ENCODE data around the gene SRPK2.

SRPK2 gene

GRCh38 chr7:105316578-105317344 lies 72.0 kb downstream of the SRPK2 start:
- H2AFZ ChIP-seq (ENCODE audit: low read length) = no peak overlapping the region
- peaks cover 0 to 9% of the 10 kb centered on the region in 2 donors for H3K9me3 ChIP-seq (replicated peaks in 1 of 2; ENCODE audit: control insufficient read depth in 2 of 2, insufficient read depth in 1 of 2, low read depth in 1 of 2, low read length in 2 of 2)
- no peak overlapping the region for H3K4me2 ChIP-seq (ENCODE audit: insufficient read depth, low read length, poor library complexity, severe bottlenecking)
- H3K79me1 ChIP-seq (ENCODE audit: low read depth, low read length) = peaks cover 2% of the 10 kb centered on the region
- no peak overlapping the region for H2BK5ac ChIP-seq (ENCODE audit: low read length)
- no peak overlapping the region for H3K4me3 ChIP-seq (ENCODE audit: low read length in 2 of 2)
- WGBS, 2 donors (ENCODE audit: extremely low coverage in 2 of 2, insufficient read length in 2 of 2, insufficient replicate concordance in 1 of 2) = no CpG with 5 or more reads among the region's 2 CpGs
- H3K9ac ChIP-seq (ENCODE audit: low read depth, low read length, poor library complexity) = no peak overlapping the region
- no peak overlapping the region for H3K18ac ChIP-seq (ENCODE audit: low read length)
- H4K8ac ChIP-seq (ENCODE audit: low read depth, low read length) = no peak overlapping the region
- no peak overlapping the region for H2BK120ac ChIP-seq (ENCODE audit: low read depth, low read length)
- H3K4ac ChIP-seq (ENCODE audit: low read length) = no peak overlapping the region
- H4K91ac ChIP-seq (ENCODE audit: low read depth, low read length, poor library complexity) = no peak overlapping the region
- no peaks in the 10 kb centered on the region for H3K27me3 ChIP-seq (ENCODE audit: control insufficient read depth in 3 of 3, insufficient read depth in 3 of 3, low read depth in 1 of 3, low read length in 3 of 3)
- no peak overlapping the region for H3K23ac ChIP-seq (ENCODE audit: low read depth, low read length, poor library complexity)
- H3K4me1 ChIP-seq (ENCODE audit: control insufficient read depth in 2 of 2, insufficient read depth in 1 of 2, low read depth in 1 of 2, low read length in 2 of 2) = no peaks in the 10 kb centered on the region
- H2BK15ac ChIP-seq (ENCODE audit: low read length) = no peak overlapping the region
- no peak for DNase-seq (ENCODE audit: low spot score)
- H3K36me3 ChIP-seq (replicated peaks in 1 of 2; ENCODE audit: control insufficient read depth in 2 of 2, insufficient read depth in 2 of 2, low read length in 2 of 2) = no peaks in the 10 kb centered on the region
- H3K14ac ChIP-seq (ENCODE audit: low read length) = no peak overlapping the region
- no peak overlapping the region for H2AK5ac ChIP-seq (ENCODE audit: low read depth, low read length)
- H3K27ac ChIP-seq (replicated peaks; ENCODE audit: low read length) = no peak overlapping the region
- no peak overlapping the region for H2BK12ac ChIP-seq (ENCODE audit: low read length)

DNA sequence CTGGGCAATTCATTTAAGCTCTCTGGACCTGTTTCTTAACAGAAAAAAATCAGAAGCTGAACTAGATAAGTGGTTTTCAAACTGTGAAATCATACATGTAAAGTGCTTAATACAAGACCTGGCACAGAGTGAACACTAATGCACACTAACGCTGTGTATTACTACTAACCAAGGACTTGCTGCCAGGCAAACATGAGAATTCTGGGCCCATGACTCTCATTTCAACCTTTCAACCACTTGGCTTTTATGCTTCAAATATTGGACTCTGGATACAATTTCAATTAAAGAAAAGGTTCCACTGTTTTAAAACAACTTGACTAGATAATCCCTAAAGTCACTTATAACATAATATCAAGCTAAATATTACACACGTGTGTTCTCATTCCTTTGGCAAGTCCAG lies 73.4 kb downstream of the SRPK2 start:
- H3K4me2 ChIP-seq (ENCODE audit: insufficient read depth, low read length, poor library complexity, severe bottlenecking) = no peak overlapping the region
- H3K4me3 ChIP-seq (ENCODE audit: low read length in 2 of 2) = no peak overlapping the region
- no peak overlapping the region for H3K18ac ChIP-seq (ENCODE audit: low read length)
- no peak overlapping the region for H2BK15ac ChIP-seq (ENCODE audit: low read length)
- H2BK5ac ChIP-seq (ENCODE audit: low read length) = no peak overlapping the region
- H3K79me1 ChIP-seq (ENCODE audit: low read depth, low read length) = peaks cover 2% of the 10 kb centered on the region
- H2AK5ac ChIP-seq (ENCODE audit: low read depth, low read length) = no peak overlapping the region
- no peak for DNase-seq (ENCODE audit: low spot score)
- H3K27me3 ChIP-seq (ENCODE audit: control insufficient read depth in 3 of 3, insufficient read depth in 3 of 3, low read depth in 1 of 3, low read length in 3 of 3) = no peaks in the 10 kb centered on the region
- H3K36me3 ChIP-seq (replicated peaks in 1 of 2; ENCODE audit: control insufficient read depth in 2 of 2, insufficient read depth in 2 of 2, low read length in 2 of 2) = no peaks in the 10 kb centered on the region
- no peak overlapping the region for H3K9ac ChIP-seq (ENCODE audit: low read depth, low read length, poor library complexity)
- no peak overlapping the region for H2BK120ac ChIP-seq (ENCODE audit: low read depth, low read length)
- no peaks in the 10 kb centered on the region for H3K9me3 ChIP-seq (replicated peaks in 1 of 2; ENCODE audit: control insufficient read depth in 2 of 2, insufficient read depth in 1 of 2, low read depth in 1 of 2, low read length in 2 of 2)
- H3K27ac ChIP-seq (replicated peaks; ENCODE audit: low read length) = no peak overlapping the region
- no peak overlapping the region for H2BK12ac ChIP-seq (ENCODE audit: low read length)
- no peak overlapping the region for H3K4ac ChIP-seq (ENCODE audit: low read length)
- H3K23ac ChIP-seq (ENCODE audit: low read depth, low read length, poor library complexity) = no peak overlapping the region
- no CpG with 5 or more reads among the region's 2 CpGs for WGBS, 2 donors (ENCODE audit: extremely low coverage in 2 of 2, insufficient read length in 2 of 2, insufficient replicate concordance in 1 of 2)
- no peak overlapping the region for H4K8ac ChIP-seq (ENCODE audit: low read depth, low read length)
- no peak overlapping the region for H4K91ac ChIP-seq (ENCODE audit: low read depth, low read length, poor library complexity)
- no peak overlapping the region for H3K14ac ChIP-seq (ENCODE audit: low read length)
- no peak overlapping the region for H2AFZ ChIP-seq (ENCODE audit: low read length)
- no peaks in the 10 kb centered on the region for H3K4me1 ChIP-seq (ENCODE audit: control insufficient read depth in 2 of 2, insufficient read depth in 1 of 2, low read depth in 1 of 2, low read length in 2 of 2)

DNA sequence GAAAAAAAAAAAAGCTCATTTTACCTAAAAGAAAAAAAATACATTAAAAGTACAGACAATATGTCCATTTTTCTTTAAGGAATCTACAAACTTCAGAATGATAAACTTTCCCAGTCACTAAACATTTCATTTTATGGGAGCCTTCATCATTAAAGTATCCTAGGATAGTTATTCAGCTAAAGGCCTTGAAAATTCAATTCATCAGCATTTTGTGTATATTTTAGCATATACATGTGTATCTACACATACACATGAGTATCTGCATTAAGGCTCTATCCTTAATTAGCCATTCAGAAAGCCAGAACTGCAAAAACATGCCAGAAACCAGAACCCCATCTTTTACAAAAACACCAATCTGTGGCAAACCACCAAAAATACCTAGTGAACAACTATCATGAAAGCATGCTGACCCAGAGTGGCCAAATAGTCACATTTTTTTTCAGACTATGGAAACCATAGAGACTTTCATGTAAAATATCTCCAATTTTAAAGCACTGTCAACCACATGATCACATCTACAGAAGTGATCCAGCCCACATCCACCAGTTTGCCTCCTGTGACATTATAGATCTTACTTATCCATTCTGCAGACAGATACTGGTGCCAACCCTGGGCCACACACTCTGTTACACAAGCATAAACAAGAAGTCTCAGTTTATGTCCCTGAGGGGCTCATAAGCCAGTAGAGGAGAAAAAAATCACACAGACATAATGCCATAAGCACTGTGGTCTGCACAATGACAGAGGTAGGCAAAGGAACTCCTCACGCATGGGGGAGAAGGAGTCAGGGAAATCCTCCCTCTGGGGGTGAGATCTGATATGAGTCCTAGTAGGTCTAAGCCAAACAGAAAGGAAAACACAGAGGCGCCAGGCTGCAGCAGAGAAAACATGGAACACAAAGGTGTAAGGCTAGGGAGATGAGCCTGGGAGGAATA lies 79.2 kb downstream of the SRPK2 start:
- no peak for DNase-seq (ENCODE audit: low spot score)
- no peaks in the 10 kb centered on the region for H3K9me3 ChIP-seq (replicated peaks in 1 of 2; ENCODE audit: control insufficient read depth in 2 of 2, insufficient read depth in 1 of 2, low read depth in 1 of 2, low read length in 2 of 2)
- H3K4me2 ChIP-seq (ENCODE audit: insufficient read depth, low read length, poor library complexity, severe bottlenecking) = no peak overlapping the region

GRCh38 chr7:105307163-105307672 lies 81.5 kb downstream of the SRPK2 start:
- H3K4ac ChIP-seq (ENCODE audit: low read length) = no peak overlapping the region
- no peak overlapping the region for H2BK15ac ChIP-seq (ENCODE audit: low read length)
- H2BK5ac ChIP-seq (ENCODE audit: low read length) = no peak overlapping the region
- H4K91ac ChIP-seq (ENCODE audit: low read depth, low read length, poor library complexity) = no peak overlapping the region
- no peak overlapping the region for H3K27ac ChIP-seq (replicated peaks; ENCODE audit: low read length)
- H3K4me1 ChIP-seq (ENCODE audit: control insufficient read depth in 2 of 2, insufficient read depth in 1 of 2, low read depth in 1 of 2, low read length in 2 of 2) = no peaks in the 10 kb centered on the region
- H3K9me3 ChIP-seq (replicated peaks in 1 of 2; ENCODE audit: control insufficient read depth in 2 of 2, insufficient read depth in 1 of 2, low read depth in 1 of 2, low read length in 2 of 2) = no peaks in the 10 kb centered on the region
- H3K79me1 ChIP-seq (ENCODE audit: low read depth, low read length) = no peaks in the 10 kb centered on the region
- no peak overlapping the region for H2BK12ac ChIP-seq (ENCODE audit: low read length)
- no peak overlapping the region for H2BK120ac ChIP-seq (ENCODE audit: low read depth, low read length)
- H3K23ac ChIP-seq (ENCODE audit: low read depth, low read length, poor library complexity) = no peak overlapping the region
- no peak overlapping the region for H3K18ac ChIP-seq (ENCODE audit: low read length)
- no peak overlapping the region for H2AK5ac ChIP-seq (ENCODE audit: low read depth, low read length)
- H2AFZ ChIP-seq (ENCODE audit: low read length) = no peak overlapping the region
- no peak for DNase-seq (ENCODE audit: low spot score)
- no peaks in the 10 kb centered on the region for H3K36me3 ChIP-seq (replicated peaks in 1 of 2; ENCODE audit: control insufficient read depth in 2 of 2, insufficient read depth in 2 of 2, low read length in 2 of 2)
- H3K9ac ChIP-seq (ENCODE audit: low read depth, low read length, poor library complexity) = no peak overlapping the region
- WGBS, 2 donors (ENCODE audit: extremely low coverage in 2 of 2, insufficient read length in 2 of 2, insufficient replicate concordance in 1 of 2) = no CpG with 5 or more reads among the region's 3 CpGs
- H3K4me2 ChIP-seq (ENCODE audit: insufficient read depth, low read length, poor library complexity, severe bottlenecking) = no peak overlapping the region
- H3K14ac ChIP-seq (ENCODE audit: low read length) = no peak overlapping the region
- no peak overlapping the region for H4K8ac ChIP-seq (ENCODE audit: low read depth, low read length)
- H3K4me3 ChIP-seq (ENCODE audit: low read length in 2 of 2) = no peak overlapping the region
- no peaks in the 10 kb centered on the region for H3K27me3 ChIP-seq (ENCODE audit: control insufficient read depth in 3 of 3, insufficient read depth in 3 of 3, low read depth in 1 of 3, low read length in 3 of 3)

More for the DNA sequence above, 79.2 kb downstream of the SRPK2 start:
- WGBS, 2 donors (ENCODE audit: extremely low coverage in 2 of 2, insufficient read length in 2 of 2, insufficient replicate concordance in 1 of 2) = no CpG with 5 or more reads among the region's 2 CpGs
- Histone ChIP-seq H3K9ac (ENCODE audit: low read depth, low read length, poor library complexity) (no peak overlapping the region), H3K4me3 (ENCODE audit: low read length in 2 of 2) (no peak overlapping the region), H2BK5ac (ENCODE audit: low read length) (no peak overlapping the region), H4K8ac (ENCODE audit: low read depth, low read length) (no peak overlapping the region), H3K36me3 (replicated peaks in 1 of 2; ENCODE audit: control insufficient read depth in 2 of 2, insufficient read depth in 2 of 2, low read length in 2 of 2) (no peaks in the 10 kb centered on the region), H3K14ac (ENCODE audit: low read length) (no peak overlapping the region), H2BK15ac (ENCODE audit: low read length) (no peak overlapping the region), H2AFZ (ENCODE audit: low read length) (no peak overlapping the region), H2BK12ac (ENCODE audit: low read length) (no peak overlapping the region), H3K4me1 (ENCODE audit: control insufficient read depth in 2 of 2, insufficient read depth in 1 of 2, low read depth in 1 of 2, low read length in 2 of 2) (no peaks in the 10 kb centered on the region), H2AK5ac (ENCODE audit: low read depth, low read length) (no peak overlapping the region), H3K18ac (ENCODE audit: low read length) (no peak overlapping the region), H3K4ac (ENCODE audit: low read length) (no peak overlapping the region), H3K23ac (ENCODE audit: low read depth, low read length, poor library complexity) (no peak overlapping the region), H3K27ac (replicated peaks; ENCODE audit: low read length) (no peak overlapping the region), H2BK120ac (ENCODE audit: low read depth, low read length) (no peak overlapping the region), H3K79me1 (ENCODE audit: low read depth, low read length) (peaks cover 2% of the 10 kb centered on the region), H4K91ac (ENCODE audit: low read depth, low read length, poor library complexity) (no peak overlapping the region), H3K27me3 (ENCODE audit: control insufficient read depth in 3 of 3, insufficient read depth in 3 of 3, low read depth in 1 of 3, low read length in 3 of 3) (no peaks in the 10 kb centered on the region)

Measured in neuronal stem cell (in vitro differentiated cells).